Femur (tissue), 1 donor: ENCODE measurements around the gene GYG2.

Experiments
- DNase-seq: peaks from one replicate; pipeline ENCODE4 v3.0.0-alpha.2; 2017

GYG2 gene

DNA sequence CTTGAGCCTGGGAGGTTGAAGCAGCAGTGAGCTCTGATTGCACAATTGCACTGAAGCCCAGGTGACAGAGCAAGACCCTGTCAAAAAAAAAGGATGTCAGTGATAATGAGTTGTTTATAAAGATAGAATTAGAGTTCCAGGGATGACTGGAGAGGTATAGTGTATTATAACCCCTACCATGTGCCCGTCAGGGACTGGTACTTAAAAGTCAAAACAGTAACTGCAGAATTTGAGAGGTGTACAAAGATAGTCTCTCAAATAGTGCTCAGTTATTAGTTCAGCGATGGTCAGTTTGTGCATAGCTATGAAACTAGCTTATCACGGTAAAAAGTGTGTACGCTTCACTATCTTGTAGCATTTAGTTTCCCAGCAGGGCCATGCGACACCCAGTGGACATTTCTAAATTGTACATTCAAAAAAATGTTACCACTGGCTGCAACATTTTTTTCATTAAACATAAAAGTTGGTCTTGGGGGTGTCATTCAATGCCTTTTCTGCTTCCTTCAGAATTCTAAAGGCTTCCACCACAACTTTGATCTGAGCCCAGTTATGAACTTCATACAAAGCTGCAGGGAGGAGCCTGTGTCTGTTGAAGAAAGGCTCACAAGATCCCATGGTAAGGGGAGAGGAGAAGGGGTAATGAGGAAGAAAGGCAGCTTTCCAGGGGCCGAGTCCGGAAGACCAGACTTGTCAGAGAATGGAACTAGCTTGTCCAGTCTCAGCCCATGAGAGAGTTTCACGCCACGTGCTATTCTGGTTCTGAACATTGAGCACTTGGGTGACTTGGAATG is 9.2 kb upstream of the GYG2 start:
- no peak for DNase-seq

GRCh38 chrX:2820136-2820771 is 8.5 kb upstream of the GYG2 start:
- no peak for DNase-seq

DNA sequence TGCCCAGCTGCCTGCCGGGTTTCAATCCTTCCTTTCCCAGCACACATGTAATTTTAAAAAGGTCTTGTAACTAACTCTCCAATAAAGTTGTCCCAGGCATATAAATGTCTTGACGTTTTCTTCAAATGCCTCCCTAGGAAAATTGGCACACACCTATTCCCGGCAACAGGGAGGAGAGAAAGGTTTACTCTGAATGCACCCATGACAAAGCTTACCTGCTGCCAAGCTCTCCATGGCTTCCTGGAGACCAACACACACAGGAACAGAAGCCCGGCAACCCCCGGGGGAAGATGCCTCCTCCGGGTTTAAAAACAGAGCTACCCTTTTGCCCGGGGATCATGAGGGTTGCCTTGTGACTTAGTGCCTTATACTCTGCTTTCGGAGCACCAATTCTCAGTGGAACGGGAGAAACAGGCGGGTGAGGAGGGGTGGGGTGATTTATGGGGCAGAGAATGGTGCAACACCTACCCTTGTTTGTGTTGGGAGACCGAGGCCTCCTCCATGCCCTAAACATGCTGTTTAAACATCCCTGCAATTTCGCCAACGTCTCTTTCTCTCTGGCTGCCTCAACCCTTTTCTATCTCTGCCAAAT is 4.8 kb upstream of the GYG2 start:
- DNase-seq, result no peak

- DNase-seq, result no peak
These were observed 3.8 kb upstream of the GYG2 start for GRCh38 chrX:2824886-2825285.

DNA sequence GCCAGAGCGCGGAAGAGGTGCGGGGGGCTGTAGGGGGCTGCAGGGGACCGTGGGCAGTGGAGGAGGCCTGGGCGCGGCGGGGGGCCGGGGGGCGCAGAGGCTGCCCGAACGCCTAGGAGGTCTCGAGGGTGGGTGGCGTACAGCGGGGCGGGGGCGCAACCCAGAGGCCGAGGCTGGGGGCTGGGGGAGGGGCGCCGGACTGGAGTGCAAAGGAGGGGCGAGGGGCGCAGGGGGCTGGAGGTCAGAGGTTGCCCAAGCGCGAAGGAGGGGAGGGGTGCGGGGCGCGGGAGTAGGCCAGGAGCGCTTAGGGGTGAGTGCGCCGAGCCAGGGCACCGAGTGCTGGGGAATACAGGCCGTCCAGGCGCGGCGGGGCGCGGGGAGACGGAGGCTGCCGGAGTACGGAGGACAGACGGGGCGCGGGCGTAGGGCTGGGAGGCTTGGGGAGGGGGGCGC is 255 bp downstream of the GYG2 start:
- peak; percentile 36 for DNase-seq

DNA sequence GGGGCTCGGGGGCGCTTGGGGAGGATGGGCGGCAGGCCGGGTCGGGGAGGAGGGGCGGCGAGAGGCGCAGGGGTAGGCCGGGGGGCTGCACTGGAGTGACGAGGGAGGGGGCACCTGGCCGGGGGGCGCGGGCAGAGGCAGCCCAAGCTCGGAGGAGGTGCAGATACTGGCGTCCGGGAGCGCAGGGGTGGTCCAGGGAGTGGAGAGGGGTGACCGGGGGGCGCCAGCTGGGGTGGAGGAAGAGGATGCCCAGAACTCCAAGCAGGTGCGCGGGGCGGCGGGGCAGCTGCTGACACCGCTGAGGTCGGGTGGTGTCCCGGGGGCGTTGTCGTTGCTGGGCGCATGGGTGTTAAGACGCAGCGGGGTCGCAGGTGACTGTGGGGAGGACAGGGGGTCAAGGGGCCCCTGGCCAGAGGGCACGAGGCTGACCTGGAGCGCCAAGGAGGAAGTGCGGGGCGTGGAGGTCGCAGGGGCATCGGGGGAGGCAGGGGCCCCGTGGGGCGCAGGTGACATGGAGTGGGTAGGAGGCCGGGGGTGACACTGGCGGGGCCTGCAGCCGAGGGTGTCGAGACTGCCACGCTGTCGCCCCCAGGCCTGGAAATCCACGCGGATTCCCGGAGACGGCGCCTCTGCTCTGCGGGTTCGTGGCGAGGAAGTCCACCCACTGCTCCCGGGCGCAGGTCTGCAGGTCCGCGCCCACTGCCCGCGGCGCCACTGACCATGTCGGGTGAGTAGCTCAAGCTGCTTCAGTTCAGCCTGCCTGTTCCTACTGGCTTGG is 928 bp downstream of the GYG2 start:
- no peak for DNase-seq

DNA sequence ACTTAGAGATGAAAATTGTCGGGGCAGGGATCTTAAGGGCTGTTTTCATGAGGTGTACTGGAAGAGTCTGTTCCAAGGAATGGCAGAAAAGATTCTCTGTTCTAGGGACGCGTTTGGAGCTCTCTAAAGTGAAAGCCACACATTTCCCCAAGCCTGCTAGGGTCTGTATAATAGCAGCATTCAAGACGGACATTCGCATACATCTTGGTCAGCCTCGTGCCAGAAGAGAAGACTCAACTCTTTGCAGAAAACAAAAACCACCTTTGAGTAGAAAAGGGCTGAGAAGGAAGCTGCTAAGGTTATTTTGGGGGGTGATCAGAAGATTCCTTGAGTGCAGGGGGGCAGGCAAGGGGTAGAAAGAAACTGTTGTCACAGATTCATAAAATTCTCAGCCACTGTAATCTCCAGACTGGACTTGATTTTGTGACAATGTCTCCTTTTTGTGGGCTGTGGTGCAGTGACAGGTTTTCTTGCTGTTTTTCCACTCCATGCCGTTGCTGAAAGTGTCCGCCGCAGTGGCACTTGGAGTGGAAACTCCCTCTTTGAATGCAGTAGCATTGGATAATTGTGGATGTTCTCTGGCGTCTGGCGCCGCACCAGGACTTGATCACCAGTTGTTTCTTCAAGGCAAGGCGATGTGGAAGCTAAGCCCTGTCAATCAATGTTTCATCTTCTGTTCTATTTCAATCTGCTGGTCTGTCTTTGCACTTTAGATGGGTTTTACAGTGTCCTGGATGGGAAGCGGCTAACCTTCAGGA is 2.9 kb downstream of the GYG2 start:
- no peak for DNase-seq

DNA sequence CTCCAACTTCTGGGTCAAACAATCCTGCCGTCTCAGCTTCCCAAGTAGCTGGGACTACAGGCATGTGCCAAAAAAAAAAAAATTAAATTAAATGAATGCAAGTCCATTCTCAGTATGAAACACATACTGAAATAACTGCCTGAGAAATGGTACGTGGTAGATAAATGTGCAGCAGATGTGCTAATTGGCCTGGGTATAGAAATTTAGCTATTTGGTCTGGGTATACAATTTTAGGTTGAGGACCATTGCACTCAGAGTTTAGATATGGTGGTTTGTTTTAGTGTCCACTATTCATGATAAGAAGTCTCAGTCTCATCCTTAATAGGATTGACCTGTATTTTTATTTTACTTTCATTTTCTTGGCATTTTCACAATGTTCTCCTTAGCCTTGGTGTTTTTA is 9.2 kb downstream of the GYG2 start:
- no peak for DNase-seq

- DNase-seq, result no peak
These were observed 12.2 kb downstream of the GYG2 start for GRCh38 chrX:2840961-2841360.

DNA sequence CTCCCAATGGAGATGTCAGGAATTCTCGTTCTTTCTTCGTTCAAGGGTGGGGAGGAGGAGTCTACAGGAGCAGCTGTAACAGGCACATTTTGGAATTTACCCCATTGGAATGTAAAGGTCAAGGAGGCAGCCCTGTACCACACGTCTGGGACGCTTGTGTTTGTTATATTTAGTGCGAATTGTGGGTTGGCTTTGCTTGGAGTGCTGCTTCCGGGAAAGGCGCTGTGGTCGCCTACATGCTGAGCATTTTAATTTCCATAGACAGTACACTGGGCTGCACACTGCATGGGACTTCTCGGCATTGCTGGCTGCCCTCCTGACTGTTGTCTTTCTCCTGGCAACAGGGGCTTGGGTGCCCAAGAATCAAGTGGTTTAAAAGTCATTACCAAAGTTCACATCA is 12.8 kb downstream of the GYG2 start:
- DNase-seq, result peak; percentile 32

- no peak for DNase-seq
These were observed 18.3 kb downstream of the GYG2 start for GRCh38 chrX:2846992-2847391.

DNA sequence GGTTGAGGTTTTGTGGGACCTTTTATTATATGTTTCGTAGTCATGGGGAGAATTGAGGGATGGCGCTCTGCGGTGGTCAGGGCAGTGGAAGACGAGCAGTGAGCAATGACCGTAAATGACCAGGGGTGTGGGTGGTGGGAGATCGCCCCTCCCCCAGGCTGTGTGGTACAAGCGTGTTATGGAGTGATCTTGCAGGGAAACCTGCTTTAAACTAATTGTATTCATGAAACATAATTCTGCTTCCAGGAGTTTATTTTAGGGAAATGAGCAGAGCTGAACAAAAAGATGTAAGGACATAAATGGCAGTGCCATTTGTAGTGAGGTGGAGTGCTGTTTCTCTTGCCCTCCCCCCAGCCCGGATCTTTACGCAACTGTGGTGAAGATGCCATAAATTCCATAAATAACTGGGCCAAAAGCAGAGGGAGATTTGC is 20.2 kb downstream of the GYG2 start:
- peak; percentile 61 for DNase-seq

GRCh38 chrX:2854918-2855317 is 26.2 kb downstream of the GYG2 start:
- DNase-seq, result no peak

- DNase-seq, result no peak
These were observed 27.0 kb downstream of the GYG2 start for GRCh38 chrX:2855761-2856160.

GRCh38 chrX:2857566-2857965 is 28.8 kb downstream of the GYG2 start:
- no peak for DNase-seq

DNA sequence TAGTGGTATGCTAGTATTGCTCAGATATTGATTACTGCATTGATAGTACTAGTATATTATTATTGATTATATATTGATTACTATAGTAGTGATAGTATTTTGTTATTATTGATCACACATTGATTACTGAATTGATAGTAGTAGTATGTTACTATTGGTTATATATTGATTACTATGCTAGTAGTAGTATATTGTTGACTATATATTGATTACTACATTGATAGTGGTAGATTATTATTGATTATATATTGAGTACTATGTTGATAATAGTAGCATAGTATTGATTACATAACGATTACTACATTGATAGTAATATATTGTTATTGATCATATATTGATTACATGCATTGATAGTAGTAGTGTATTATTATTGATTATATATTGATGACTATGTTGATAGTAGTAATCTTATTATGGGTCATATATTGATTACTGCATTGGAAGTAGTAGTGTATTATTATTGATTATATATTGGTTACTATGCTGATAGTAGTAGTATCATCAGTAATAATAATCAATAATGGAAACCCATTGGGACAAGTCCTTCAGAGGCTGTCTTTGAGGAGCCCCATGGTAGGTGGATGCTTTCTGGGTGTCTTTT is 30.6 kb downstream of the GYG2 start:
- no peak for DNase-seq

DNA sequence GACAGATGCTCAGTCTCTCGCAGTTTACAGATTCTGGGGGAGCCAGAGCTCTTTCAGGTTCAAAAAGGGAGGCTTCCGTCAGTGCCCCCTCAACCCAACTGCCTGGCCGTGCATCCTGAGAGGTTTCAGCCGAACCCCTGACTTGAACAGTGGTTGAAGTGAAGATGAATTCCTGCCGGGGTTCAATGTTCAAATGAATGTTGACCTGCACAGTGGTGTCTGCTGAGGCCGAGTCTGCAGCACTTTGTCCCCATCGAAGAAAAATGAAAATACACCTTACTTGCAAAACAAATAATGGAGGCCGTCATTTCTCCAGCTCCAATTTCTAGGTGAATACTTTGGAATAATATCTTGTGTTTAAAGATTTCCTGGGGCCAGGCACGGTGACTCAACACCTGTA is 33.7 kb downstream of the GYG2 start:
- DNase-seq, result no peak

DNA sequence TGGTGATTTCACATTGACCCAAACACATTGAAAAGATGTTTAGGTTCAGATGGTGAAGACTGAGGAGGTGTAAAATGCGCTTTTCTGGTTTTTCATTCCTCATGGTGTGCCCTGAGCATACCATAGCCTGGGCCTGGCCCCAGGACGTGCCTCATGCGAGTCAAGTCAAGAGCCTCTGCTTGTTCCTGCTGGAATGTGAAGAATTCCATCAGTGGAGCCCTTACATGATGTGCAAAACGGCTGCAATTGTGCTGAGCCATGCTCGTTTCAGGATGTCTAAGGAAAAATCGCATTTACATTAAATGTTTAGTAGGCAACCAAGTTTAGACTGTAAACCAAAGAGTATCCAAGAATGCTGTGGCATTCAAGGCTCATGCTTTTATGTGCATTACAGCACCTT is 34.9 kb downstream of the GYG2 start:
- no peak for DNase-seq

DNA sequence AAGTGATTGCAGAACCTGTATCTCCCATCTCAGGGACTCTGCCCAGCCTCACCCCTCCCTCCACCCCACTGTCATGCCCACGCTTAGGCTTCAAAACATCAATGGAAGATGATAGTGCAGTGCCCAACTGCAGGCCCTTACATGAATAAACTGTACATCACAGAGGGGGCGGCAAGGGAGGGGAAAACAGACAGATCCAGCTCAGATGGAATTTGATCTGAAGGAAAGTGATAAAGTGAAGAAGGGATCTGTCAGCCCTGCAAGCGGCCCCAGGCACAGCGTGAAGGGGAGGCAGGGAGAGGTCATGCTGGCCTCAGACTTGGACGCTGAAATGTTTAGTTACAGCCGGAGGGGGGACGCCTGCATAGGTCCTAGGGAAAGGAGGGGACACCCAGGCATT is 38.5 kb downstream of the GYG2 start:
- no peak for DNase-seq

GRCh38 chrX:2870650-2871049 is 41.9 kb downstream of the GYG2 start:
- no peak for DNase-seq

DNA sequence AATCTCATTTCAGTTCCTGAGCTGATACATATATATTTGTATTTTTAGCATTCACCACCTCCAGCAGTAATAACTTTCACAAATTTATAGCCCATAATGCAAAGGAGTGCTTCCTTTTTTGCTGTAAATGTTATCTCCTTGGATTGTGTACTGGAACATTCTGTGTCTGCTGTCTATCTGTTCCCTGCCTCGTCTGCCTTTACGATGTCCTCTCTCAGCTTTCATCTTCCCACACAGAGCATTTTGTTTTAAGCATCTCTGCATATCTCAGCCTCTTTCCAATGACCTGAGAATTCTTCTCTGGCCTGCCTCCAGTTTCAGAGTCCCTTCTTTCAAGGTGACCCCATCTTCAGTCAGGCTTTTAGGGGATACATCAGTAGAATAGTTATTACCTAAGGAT is 43.1 kb downstream of the GYG2 start:
- DNase-seq, result no peak

GRCh38 chrX:2872671-2873277 is 44.0 kb downstream of the GYG2 start:
- no peak for DNase-seq
